ENCODE measurements around the gene C19orf47. TPM values are rescaled to one million over a fixed set of nuclear protein-coding genes. Genes with fewer than 3 reads are reported as not detected.

C19orf47 gene
- total RNA-seq, 1 experiment from 2014 or later = 14.9 TPM

GRCh38 chr19:40285353-40286234 lies 62.6 kb downstream of the C19orf47 start:
- Mint-ChIP-seq H3K27me3 (ENCODE audit: insufficient read depth, unreplicated experiment) (no peaks in the 10 kb centered on the region), H3K4me1 (ENCODE audit: insufficient read depth, unreplicated experiment) (peaks cover 19% of the 10 kb centered on the region), H3K9me3 (ENCODE audit: unreplicated experiment) (no peaks in the 10 kb centered on the region), H3K27ac (ENCODE audit: low read depth, unreplicated experiment) (peak overlapping the region; percentile 100), H3K4me3 (ENCODE audit: unreplicated experiment) (peak overlapping the region; percentile 92), H3K36me3 (ENCODE audit: insufficient read depth, unreplicated experiment) (no peaks in the 10 kb centered on the region)
- POLR2A ChIA-PET = interaction anchor here (0.7 to 2.5 kb wide), 7 partner anchors 10 to 360 kb away, joined by 3 to 15 read pairs (median 3); partner anchors contain the start of genes C19orf47 and PLD3
- CTCF ChIA-PET = interaction anchor here (0.6 kb wide), 1 partner anchor 15 kb away, joined by 3 read pairs; no protein-coding TSS in a partner anchor
- TSS peak; percentile 98 for BruUV-seq (replicated peaks)
- TF ChIP-seq, protein P1, sequence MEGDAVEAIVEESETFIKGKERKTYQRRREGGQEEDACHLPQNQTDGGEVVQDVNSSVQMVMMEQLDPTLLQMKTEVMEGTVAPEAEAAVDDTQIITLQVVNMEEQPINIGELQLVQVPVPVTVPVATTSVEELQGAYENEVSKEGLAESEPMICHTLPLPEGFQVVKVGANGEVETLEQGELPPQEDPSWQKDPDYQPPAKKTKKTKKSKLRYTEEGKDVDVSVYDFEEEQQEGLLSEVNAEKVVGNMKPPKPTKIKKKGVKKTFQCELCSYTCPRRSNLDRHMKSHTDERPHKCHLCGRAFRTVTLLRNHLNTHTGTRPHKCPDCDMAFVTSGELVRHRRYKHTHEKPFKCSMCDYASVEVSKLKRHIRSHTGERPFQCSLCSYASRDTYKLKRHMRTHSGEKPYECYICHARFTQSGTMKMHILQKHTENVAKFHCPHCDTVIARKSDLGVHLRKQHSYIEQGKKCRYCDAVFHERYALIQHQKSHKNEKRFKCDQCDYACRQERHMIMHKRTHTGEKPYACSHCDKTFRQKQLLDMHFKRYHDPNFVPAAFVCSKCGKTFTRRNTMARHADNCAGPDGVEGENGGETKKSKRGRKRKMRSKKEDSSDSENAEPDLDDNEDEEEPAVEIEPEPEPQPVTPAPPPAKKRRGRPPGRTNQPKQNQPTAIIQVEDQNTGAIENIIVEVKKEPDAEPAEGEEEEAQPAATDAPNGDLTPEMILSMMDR (IDR thresholded peaks at IDR 0.05; ENCODE audit: unreplicated experiment) = no peak
- intact Hi-C loops (cut with micrococcal nuclease) = no loop called here
- peak; percentile 100 for DNase-seq (ENCODE audit: unreplicated experiment)

DNA sequence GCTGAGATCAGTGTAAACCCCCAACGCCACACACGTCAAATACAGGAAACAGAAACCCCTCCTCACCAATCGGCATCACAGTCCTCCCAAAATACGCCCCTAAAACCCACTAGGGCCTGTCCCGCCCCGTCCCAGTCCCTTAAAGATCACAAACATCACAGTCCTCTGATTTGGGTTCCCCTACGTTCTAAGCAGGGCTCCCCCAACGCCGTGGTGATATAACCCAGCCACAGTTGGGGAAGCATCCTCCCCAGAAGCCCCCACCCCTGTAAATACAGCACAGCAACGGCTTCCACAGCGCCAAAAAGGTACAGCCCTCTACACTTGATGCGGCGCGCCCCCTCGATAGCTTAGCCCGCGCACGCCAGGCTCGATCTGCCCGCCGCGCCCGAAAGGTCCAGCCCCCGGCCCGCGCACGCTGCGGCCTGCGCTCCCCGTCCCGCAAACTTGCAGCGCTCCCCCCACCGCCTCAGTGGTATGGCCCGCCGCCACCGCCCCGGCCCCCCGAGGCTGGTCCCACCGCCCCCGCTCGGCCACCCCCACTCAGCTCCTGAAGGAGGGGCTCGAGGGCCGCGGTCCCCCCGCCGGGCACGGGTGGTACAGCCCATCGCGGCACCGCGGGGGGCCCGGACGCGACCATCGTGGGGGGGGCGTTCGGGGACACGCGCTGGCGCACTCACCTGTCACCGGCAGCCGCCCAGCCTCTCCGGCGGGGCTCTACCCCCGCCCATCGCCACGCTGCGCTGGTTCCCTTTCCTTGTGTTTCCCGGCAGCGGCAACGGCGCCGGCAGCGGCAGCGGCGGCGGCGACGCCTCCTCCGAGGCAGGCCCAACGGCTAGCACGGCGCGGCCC lies 63.5 kb downstream of the C19orf47 start, which contains the start of gene AKT2:
Gene AKT2, minus strand, starts transcription at position 845 of the 852 bp plus-strand sequence. CDS start 20,078 bp downstream, outside the sequence.
- intact Hi-C loops (cut with micrococcal nuclease) = no loop called here
- no peaks in the 10 kb centered on the region for H3K36me3 Mint-ChIP-seq (ENCODE audit: insufficient read depth, unreplicated experiment)
- ChIA-PET CTCF (interaction anchor here (0.5 kb wide), 1 partner anchor 140 kb away, joined by 4 read pairs; no protein-coding TSS in a partner anchor), POLR2A (interaction anchor here (0.6 to 2.5 kb wide), 7 partner anchors 11 to 848 kb away, joined by 3 to 15 read pairs (median 4); partner anchors contain the start of gene MAP3K10)
- peaks cover 23% of the 10 kb centered on the region for H3K4me1 Mint-ChIP-seq (ENCODE audit: insufficient read depth, unreplicated experiment)
- DNase-seq (ENCODE audit: unreplicated experiment) = no peak
- H3K9me3 Mint-ChIP-seq (ENCODE audit: unreplicated experiment) = no peaks in the 10 kb centered on the region
- H3K27me3 Mint-ChIP-seq (ENCODE audit: insufficient read depth, unreplicated experiment) = no peaks in the 10 kb centered on the region
- no TSS peak for BruUV-seq (replicated peaks)
- TF ChIP-seq, protein P1 (IDR thresholded peaks at IDR 0.05; ENCODE audit: unreplicated experiment) = no peak
- peak within 1 kb of the TSS; percentile 100 for H3K27ac Mint-ChIP-seq (ENCODE audit: low read depth, unreplicated experiment)
- peak within 1 kb of the TSS; percentile 92 for H3K4me3 Mint-ChIP-seq (ENCODE audit: unreplicated experiment)

- no peaks in the 10 kb centered on the region for H3K36me3 Mint-ChIP-seq (ENCODE audit: insufficient read depth, unreplicated experiment)
- TF ChIP-seq, protein P1 (IDR thresholded peaks at IDR 0.05; ENCODE audit: unreplicated experiment) = no peak
Observed at GRCh38 chr19:40284251-40284500, 64.0 kb downstream of the C19orf47 start.

More at GRCh38 chr19:40284251-40284500, 64.0 kb downstream of the C19orf47 start:
- peak overlapping the region; percentile 100 for H3K27ac Mint-ChIP-seq (ENCODE audit: low read depth, unreplicated experiment)
- DNase-seq (ENCODE audit: unreplicated experiment) = no peak
- intact Hi-C loops (cut with micrococcal nuclease) = no loop called here
- ChIA-PET POLR2A (interaction anchor here (0.6 to 2.5 kb wide), 8 partner anchors 21 to 847 kb away, joined by 3 to 15 read pairs (median 4); partner anchors contain the start of genes MAP3K10 and ZNF780A), CTCF (interaction anchor here (0.5 kb wide), 1 partner anchor 140 kb away, joined by 4 read pairs; no protein-coding TSS in a partner anchor)
- H3K9me3 Mint-ChIP-seq (ENCODE audit: unreplicated experiment) = no peaks in the 10 kb centered on the region
- H3K27me3 Mint-ChIP-seq (ENCODE audit: insufficient read depth, unreplicated experiment) = no peaks in the 10 kb centered on the region
- peak overlapping the region; percentile 92 for H3K4me3 Mint-ChIP-seq (ENCODE audit: unreplicated experiment)
- peaks cover 23% of the 10 kb centered on the region for H3K4me1 Mint-ChIP-seq (ENCODE audit: insufficient read depth, unreplicated experiment)
- TSS peak; percentile 48 for BruUV-seq (replicated peaks)

Data from MCF 10A (cell line).